ENCODE data around the gene RGS11.

RGS11 gene

GRCh38 chr16:228151-228851 lies 47.4 kb downstream of the RGS11 start:
- DNase-seq: no peak

- no peak for DNase-seq
These were observed 55.7 kb downstream of the RGS11 start for GRCh38 chr16:220021-220420.

Measured in activated CD8-positive, alpha-beta memory T cell treated with anti-CD3 and anti-CD28 coated beads for 24 hours (primary cell).